Measurements from ENCODE around the gene METTL25B.

GRCh38 chr1:156684227-156684782, 44.0 kb upstream of the METTL25B start:
- no peak for TF ChIP-seq CTCF (IDR thresholded peaks at IDR 0.05 in 4 of 5, conservative IDR thresholded peaks at IDR 0.05 in 1 of 5)
- no peak for TF ChIP-seq POLR2A (IDR thresholded peaks at IDR 0.05)
